HepG2 (cell line): ENCODE data around the gene ANKS4B. TPM values are rescaled to one million over a fixed set of nuclear protein-coding genes. Genes with fewer than 3 reads are reported as not detected.
A peak's percentile ranks its signal among the peaks of the same experiment; 100 is the strongest.

Source experiments
- AGO1 ChIP-seq: fragments of 200-400 bp; formaldehyde crosslinking; IDR thresholded peaks from 2 replicates; pipeline ENCODE4 v1.6.1; 2017; ENCODE audit warnings: mild to moderate bottlenecking, low read depth, low read length, moderate library complexity; ENCODE audit not compliant: poor library complexity, severe bottlenecking
- CBX2 ChIP-seq, 2 experiments: fragments of 200-600 bp in 1 of 2; sonication (generic); formaldehyde crosslinking in 1 of 2; IDR thresholded peaks; 2 replicates each; pipeline versions ENCODE4 v1.7.0 to v1.8.1; 2018 to 2022; ENCODE audit warnings: low read depth in 2 of 2, low read length in 1 of 2, mild to moderate bottlenecking in 1 of 2, missing genetic modification reagents in 1 of 2
- CENPT ChIP-seq: sonication (generic); formaldehyde crosslinking; IDR thresholded peaks from 2 replicates; pipeline ENCODE4 v1.8.0; 2022; ENCODE audit warnings: low read depth, mild to moderate bottlenecking, moderate library complexity, missing genetic modification reagents
- FOXK2 ChIP-seq: fragments of 450-650 bp; IDR thresholded peaks from 2 replicates; pipeline ENCODE4 v1.6.1; 2016
- GZF1 ChIP-seq: sonication (generic); formaldehyde crosslinking; IDR thresholded peaks from 2 replicates; pipeline ENCODE4 v1.5.1; 2020; ENCODE audit warnings: mild to moderate bottlenecking, missing genetic modification reagents
- HNRNPL ChIP-seq: fragments of 200-400 bp; formaldehyde crosslinking; IDR thresholded peaks from 2 replicates; pipeline ENCODE4 v1.6.1; 2017; ENCODE audit warnings: mild to moderate bottlenecking, low read depth, low read length
- IRF2 ChIP-seq: IDR thresholded peaks from 2 replicates; pipeline ENCODE4 v1.6.1; 2018; ENCODE audit warnings: missing genetic modification reagents, missing compliant biosample characterization
- NRL ChIP-seq: sonication (generic); formaldehyde crosslinking; IDR thresholded peaks from 2 replicates; pipeline ENCODE4 v1.5.0; 2020; ENCODE audit warnings: missing genetic modification reagents, mild to moderate bottlenecking, moderate library complexity, borderline replicate concordance
- RXRA ChIP-seq: sonication (generic); formaldehyde crosslinking; IDR thresholded peaks from 2 replicates; pipeline ENCODE4 v1.5.1; 2020; ENCODE audit warnings: missing genetic modification reagents
- TMF1 ChIP-seq: sonication (generic); formaldehyde crosslinking; IDR thresholded peaks from 2 replicates; pipeline ENCODE4 v1.8.1; 2022; ENCODE audit warnings: low read depth, missing genetic modification reagents
- ZNF263 ChIP-seq: sonication (generic); formaldehyde crosslinking; IDR thresholded peaks from 2 replicates; pipeline ENCODE4 v1.4.0; 2020; ENCODE audit warnings: missing genetic modification reagents
- ZNF430 ChIP-seq: sonication (generic); formaldehyde crosslinking; IDR thresholded peaks from 2 replicates; pipeline ENCODE4 v1.9.0; 2021; ENCODE audit warnings: mild to moderate bottlenecking, missing genetic modification reagents
- ZNF747 ChIP-seq: sonication (generic); formaldehyde crosslinking; IDR thresholded peaks from 2 replicates; pipeline ENCODE4 v1.8.1; 2023; ENCODE audit warnings: missing genetic modification reagents, mild to moderate bottlenecking, borderline replicate concordance
- polyA plus RNA-seq, 8 experiments: library from polyadenylated mRNA; depleted of rRNA in 3 of 8; stranded (reverse) in 7 of 8; unstranded in 1 of 8; fragments of >200 nt; fragmentation: Illumina TruSeq in 4 of 8; extraction: Trizol in 4 of 8; gene quantifications; 2 replicates each; pipeline versions ENCODE4 v1.2.1 to v1.2.3, GENCODE V29; 2011 to 2016; ENCODE audit warnings: low read depth in 4 of 8, missing spikeins in 1 of 8, mixed read lengths in 1 of 8; ENCODE audit not compliant: insufficient read depth in 1 of 8
- total RNA-seq, 5 experiments: library from RNA; depleted of rRNA; stranded (reverse); fragments of >200 nt; fragmentation: Illumina TruSeq; extraction: Trizol; gene quantifications; 2 replicates each; pipeline ENCODE4 v1.2.3, GENCODE V29; 2016; ENCODE audit warnings: low read depth in 1 of 5
- TF ChIP-seq, protein P1 (sequence below): sonication (generic); formaldehyde crosslinking; IDR thresholded peaks from 2 replicates; pipeline ENCODE4 v1.5.0; 2020; ENCODE audit warnings: missing genetic modification reagents
- TF ChIP-seq, protein P2 (sequence below): sonication (generic); formaldehyde crosslinking; IDR thresholded peaks from 2 replicates; pipeline ENCODE4 v1.5.0; 2020; ENCODE audit warnings: missing genetic modification reagents
- TF ChIP-seq, protein P3 (sequence below): sonication (generic); formaldehyde crosslinking; IDR thresholded peaks from 2 replicates; pipeline ENCODE4 v1.4.0; 2020; ENCODE audit warnings: missing genetic modification reagents
- TF ChIP-seq, protein P4 (sequence below): sonication (generic); formaldehyde crosslinking; IDR thresholded peaks from 2 replicates; pipeline ENCODE4 v1.8.1; 2023; ENCODE audit warnings: missing genetic modification reagents, inconsistent platforms, borderline replicate concordance
- TF ChIP-seq, protein P5 (sequence below): conservative IDR thresholded peaks from 2 replicates; pipeline ENCODE4 v1.6.1; 2018; ENCODE audit warnings: missing genetic modification reagents
- TF ChIP-seq, protein P6 (sequence below): sonication (generic); formaldehyde crosslinking; IDR thresholded peaks from 2 replicates; pipeline ENCODE4 v1.9.0; 2022; ENCODE audit warnings: low read depth, missing genetic modification reagents
- TF ChIP-seq, protein P7 (sequence below): IDR thresholded peaks from 2 replicates; pipeline ENCODE4 v1.6.1; 2016; ENCODE audit warnings: missing compliant biosample characterization, missing genetic modification reagents, borderline replicate concordance

ANKS4B gene
- total and polyA plus RNA-seq, 2 of the 13 experiments (the other 11 are each of a cell fraction or from before 2014, with no cell fraction given) = 6.5 to 30.0 TPM

DNA sequence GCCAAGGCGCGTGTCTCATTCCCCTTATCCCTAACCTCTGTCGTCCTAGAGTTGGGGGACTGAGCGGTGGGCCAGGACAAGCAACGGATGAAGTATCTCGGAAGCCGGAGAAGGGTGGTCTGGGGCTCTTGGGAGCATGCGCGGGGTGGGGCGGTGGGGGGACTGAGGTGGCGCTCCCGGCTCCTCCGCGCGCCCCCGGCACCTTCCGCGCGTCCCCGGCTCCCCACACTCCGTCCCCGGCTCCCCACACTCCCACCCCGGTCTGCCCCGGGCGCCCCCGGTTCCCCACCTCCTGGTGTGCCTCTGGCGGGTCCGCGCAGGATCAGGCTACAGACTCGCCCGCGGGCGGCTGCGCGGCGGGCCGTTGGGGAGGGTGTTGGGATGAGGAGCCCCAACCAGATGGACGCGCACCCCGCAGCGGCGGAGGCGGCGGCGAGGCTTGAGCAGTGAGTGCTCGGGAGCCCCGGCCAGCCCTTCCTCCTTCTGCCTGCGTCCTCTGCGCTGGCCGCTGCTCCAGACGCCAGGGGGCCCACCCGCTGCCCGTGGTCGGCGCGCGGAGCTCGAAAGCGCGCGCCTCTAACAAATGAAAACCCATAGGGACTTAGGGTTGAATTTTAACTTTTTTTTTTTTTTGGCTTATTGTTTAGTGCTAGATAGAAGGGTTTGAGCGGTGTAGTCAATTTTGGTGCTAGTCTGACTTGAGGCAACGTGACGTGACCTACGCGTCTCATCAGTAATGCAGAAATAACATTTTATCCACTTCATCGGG is 50.2 kb downstream of the ANKS4B start (continued):
- TF ChIP-seq TMF1 (CRISPR knock-in tag) (no peak), ZNF747 (CRISPR knock-in tag) (0 out of 2 replicates have a peak, but pooled peaks have one; percentile 74), FOXK2 (no peak), HNRNPL (0 out of 2 replicates have a peak, but pooled peaks have one; percentile 20), CBX2 (IDR thresholded peaks at IDR 0.05; ENCODE audit: low read depth, low read length) (peak; percentile 24; the same call in 1 of the 2 replicates), CBX2 (CRISPR knock-in tag; IDR thresholded peaks at IDR 0.05; ENCODE audit: low read depth) (peak; percentile 79; the same call in 1 of the 2 replicates), NRL (CRISPR knock-in tag) (peak; percentile 85; the same call in 1 of the 2 replicates), ZNF430 (CRISPR knock-in tag) (no peak), IRF2 (CRISPR knock-in tag) (peak; percentile 70; the same call in 1 of the 2 replicates), RXRA (CRISPR knock-in tag) (no peak; the same call in 1 of the 2 replicates), AGO1 (peak; percentile 69), ZNF263 (CRISPR knock-in tag) (peak; percentile 94), GZF1 (no peak), CENPT (CRISPR knock-in tag) (no peak)
- TF ChIP-seq, protein P1, sequence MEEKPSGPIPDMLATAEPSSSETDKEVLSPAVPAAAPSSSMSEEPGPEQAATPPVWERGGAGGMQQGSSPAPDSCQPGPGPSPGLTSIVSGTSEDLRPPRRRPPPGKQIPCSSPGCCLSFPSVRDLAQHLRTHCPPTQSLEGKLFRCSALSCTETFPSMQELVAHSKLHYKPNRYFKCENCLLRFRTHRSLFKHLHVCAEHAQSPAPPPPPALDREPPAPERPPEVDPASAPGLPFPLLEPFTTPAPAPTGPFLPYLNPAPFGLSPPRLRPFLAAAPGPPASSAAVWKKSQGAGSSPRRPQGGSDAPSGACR (CRISPR knock-in tag) = 0 out of 2 replicates have a peak, but pooled peaks have one; percentile 61
- TF ChIP-seq, protein P2, sequence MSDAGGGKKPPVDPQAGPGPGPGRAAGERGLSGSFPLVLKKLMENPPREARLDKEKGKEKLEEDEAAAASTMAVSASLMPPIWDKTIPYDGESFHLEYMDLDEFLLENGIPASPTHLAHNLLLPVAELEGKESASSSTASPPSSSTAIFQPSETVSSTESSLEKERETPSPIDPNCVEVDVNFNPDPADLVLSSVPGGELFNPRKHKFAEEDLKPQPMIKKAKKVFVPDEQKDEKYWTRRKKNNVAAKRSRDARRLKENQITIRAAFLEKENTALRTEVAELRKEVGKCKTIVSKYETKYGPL (CRISPR knock-in tag) = no peak
- TF ChIP-seq, protein P3, sequence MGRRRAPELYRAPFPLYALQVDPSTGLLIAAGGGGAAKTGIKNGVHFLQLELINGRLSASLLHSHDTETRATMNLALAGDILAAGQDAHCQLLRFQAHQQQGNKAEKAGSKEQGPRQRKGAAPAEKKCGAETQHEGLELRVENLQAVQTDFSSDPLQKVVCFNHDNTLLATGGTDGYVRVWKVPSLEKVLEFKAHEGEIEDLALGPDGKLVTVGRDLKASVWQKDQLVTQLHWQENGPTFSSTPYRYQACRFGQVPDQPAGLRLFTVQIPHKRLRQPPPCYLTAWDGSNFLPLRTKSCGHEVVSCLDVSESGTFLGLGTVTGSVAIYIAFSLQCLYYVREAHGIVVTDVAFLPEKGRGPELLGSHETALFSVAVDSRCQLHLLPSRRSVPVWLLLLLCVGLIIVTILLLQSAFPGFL = no peak
- TF ChIP-seq, protein P4, sequence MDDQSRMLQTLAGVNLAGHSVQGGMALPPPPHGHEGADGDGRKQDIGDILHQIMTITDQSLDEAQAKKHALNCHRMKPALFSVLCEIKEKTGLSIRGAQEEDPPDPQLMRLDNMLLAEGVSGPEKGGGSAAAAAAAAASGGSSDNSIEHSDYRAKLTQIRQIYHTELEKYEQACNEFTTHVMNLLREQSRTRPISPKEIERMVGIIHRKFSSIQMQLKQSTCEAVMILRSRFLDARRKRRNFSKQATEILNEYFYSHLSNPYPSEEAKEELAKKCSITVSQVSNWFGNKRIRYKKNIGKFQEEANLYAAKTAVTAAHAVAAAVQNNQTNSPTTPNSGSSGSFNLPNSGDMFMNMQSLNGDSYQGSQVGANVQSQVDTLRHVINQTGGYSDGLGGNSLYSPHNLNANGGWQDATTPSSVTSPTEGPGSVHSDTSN (CRISPR knock-in tag) = no peak
- TF ChIP-seq, protein P5, sequence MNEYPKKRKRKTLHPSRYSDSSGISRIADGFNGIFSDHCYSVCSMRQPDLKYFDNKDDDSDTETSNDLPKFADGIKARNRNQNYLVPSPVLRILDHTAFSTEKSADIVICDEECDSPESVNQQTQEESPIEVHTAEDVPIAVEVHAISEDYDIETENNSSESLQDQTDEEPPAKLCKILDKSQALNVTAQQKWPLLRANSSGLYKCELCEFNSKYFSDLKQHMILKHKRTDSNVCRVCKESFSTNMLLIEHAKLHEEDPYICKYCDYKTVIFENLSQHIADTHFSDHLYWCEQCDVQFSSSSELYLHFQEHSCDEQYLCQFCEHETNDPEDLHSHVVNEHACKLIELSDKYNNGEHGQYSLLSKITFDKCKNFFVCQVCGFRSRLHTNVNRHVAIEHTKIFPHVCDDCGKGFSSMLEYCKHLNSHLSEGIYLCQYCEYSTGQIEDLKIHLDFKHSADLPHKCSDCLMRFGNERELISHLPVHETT = no peak
- TF ChIP-seq, protein P6, sequence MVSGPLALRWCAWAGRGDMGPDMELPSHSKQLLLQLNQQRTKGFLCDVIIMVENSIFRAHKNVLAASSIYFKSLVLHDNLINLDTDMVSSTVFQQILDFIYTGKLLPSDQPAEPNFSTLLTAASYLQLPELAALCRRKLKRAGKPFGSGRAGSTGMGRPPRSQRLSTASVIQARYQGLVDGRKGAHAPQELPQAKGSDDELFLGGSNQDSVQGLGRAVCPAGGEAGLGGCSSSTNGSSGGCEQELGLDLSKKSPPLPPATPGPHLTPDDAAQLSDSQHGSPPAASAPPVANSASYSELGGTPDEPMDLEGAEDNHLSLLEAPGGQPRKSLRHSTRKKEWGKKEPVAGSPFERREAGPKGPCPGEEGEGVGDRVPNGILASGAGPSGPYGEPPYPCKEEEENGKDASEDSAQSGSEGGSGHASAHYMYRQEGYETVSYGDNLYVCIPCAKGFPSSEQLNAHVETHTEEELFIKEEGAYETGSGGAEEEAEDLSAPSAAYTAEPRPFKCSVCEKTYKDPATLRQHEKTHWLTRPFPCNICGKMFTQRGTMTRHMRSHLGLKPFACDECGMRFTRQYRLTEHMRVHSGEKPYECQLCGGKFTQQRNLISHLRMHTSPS = no peak
- TF ChIP-seq, protein P7, sequence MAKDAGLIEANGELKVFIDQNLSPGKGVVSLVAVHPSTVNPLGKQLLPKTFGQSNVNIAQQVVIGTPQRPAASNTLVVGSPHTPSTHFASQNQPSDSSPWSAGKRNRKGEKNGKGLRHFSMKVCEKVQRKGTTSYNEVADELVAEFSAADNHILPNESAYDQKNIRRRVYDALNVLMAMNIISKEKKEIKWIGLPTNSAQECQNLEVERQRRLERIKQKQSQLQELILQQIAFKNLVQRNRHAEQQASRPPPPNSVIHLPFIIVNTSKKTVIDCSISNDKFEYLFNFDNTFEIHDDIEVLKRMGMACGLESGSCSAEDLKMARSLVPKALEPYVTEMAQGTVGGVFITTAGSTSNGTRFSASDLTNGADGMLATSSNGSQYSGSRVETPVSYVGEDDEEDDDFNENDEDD (CRISPR knock-in tag) = peak; percentile 68; the same call in 1 of the 2 replicates
